Trophoblast cell (in vitro differentiated cells and primary cell): ENCODE data around the gene ST6GALNAC3.

Experiments
- DNase-seq, 2 donors: peaks; one replicate each; pipeline ENCODE4 v3.0.0-alpha.2; 2016
- H2AFZ ChIP-seq: 2 replicates; pipeline ENCODE4 v1.6.1; 2013; ENCODE audit warnings: low read length, moderate library complexity, mild to moderate bottlenecking; ENCODE audit not compliant: insufficient read depth, poor library complexity
- H2AK5ac ChIP-seq: 2 replicates; pipeline ENCODE4 v1.6.1; 2013; ENCODE audit warnings: mild to moderate bottlenecking, low read length
- H2BK120ac ChIP-seq: 2 replicates; pipeline ENCODE4 v1.6.1; 2013; ENCODE audit warnings: low read length, mild to moderate bottlenecking, moderate library complexity; ENCODE audit not compliant: insufficient read depth, poor library complexity
- H2BK12ac ChIP-seq: 2 replicates; pipeline ENCODE4 v1.6.1; 2013; ENCODE audit warnings: mild to moderate bottlenecking, low read length, moderate library complexity
- H2BK5ac ChIP-seq: 2 replicates; pipeline ENCODE4 v1.6.1; 2013; ENCODE audit warnings: low read length, low read depth, moderate library complexity, mild to moderate bottlenecking; ENCODE audit not compliant: poor library complexity
- H3K14ac ChIP-seq: 2 replicates; pipeline ENCODE4 v1.6.1; 2013; ENCODE audit warnings: mild to moderate bottlenecking, low read length
- H3K18ac ChIP-seq: 2 replicates; pipeline ENCODE4 v1.6.1; 2013; ENCODE audit warnings: mild to moderate bottlenecking, low read length
- H3K23ac ChIP-seq: 2 replicates; pipeline ENCODE4 v1.6.1; 2013; ENCODE audit warnings: low read length
- H3K27ac ChIP-seq: 2 replicates; pipeline ENCODE4 v1.5.1; 2013; ENCODE audit warnings: low read depth, mild to moderate bottlenecking, inconsistent platforms, low read length, moderate library complexity
- H3K27me3 ChIP-seq: 2 replicates; pipeline ENCODE4 v1.6.1; 2013; ENCODE audit warnings: inconsistent platforms, mild to moderate bottlenecking, low read length, moderate library complexity; ENCODE audit not compliant: insufficient read depth
- H3K36me3 ChIP-seq, 2 experiments: 1 replicate in 1 of 2; 2 replicates in 1 of 2; pipeline ENCODE4 v1.6.1; 2013; ENCODE audit warnings: low read length in 2 of 2, mild to moderate bottlenecking in 2 of 2, moderate library complexity in 1 of 2; ENCODE audit not compliant: insufficient read depth in 2 of 2, control insufficient read depth in 1 of 2
- H3K4ac ChIP-seq: 2 replicates; pipeline ENCODE4 v1.6.1; 2013; ENCODE audit warnings: low read depth, mild to moderate bottlenecking, low read length, moderate library complexity
- H3K4me1 ChIP-seq, 2 experiments: 1 replicate in 1 of 2; 2 replicates in 1 of 2; pipeline ENCODE4 v1.6.1; 2013; ENCODE audit warnings: low read length in 2 of 2, mild to moderate bottlenecking in 2 of 2, moderate library complexity in 1 of 2; ENCODE audit not compliant: insufficient read depth in 2 of 2, control insufficient read depth in 1 of 2
- H3K4me2 ChIP-seq: 2 replicates; pipeline ENCODE4 v1.6.1; 2013; ENCODE audit warnings: inconsistent platforms, mild to moderate bottlenecking, low read length, moderate library complexity
- H3K4me3 ChIP-seq: 2 replicates; pipeline ENCODE4 v1.5.1; 2013; ENCODE audit warnings: mild to moderate bottlenecking, low read depth, low read length, inconsistent platforms
- H3K79me1 ChIP-seq: one replicate; pipeline ENCODE4 v1.6.1; 2013; ENCODE audit warnings: low read length
- H3K79me2 ChIP-seq: 2 replicates; pipeline ENCODE4 v1.6.1; 2013; ENCODE audit warnings: low read length, mild to moderate bottlenecking; ENCODE audit not compliant: control insufficient read depth, insufficient read depth, poor library complexity
- H3K9ac ChIP-seq: 2 replicates; pipeline ENCODE4 v1.6.1; 2013; ENCODE audit warnings: mild to moderate bottlenecking, low read length
- H3K9me3 ChIP-seq: 2 replicates; pipeline ENCODE4 v1.6.1; 2013; ENCODE audit warnings: low read depth, mild to moderate bottlenecking, control low read depth, inconsistent platforms, low read length; ENCODE audit not compliant: insufficient read depth
- H4K12ac ChIP-seq: 2 replicates; pipeline ENCODE4 v1.6.1; 2013; ENCODE audit warnings: low read depth, mild to moderate bottlenecking, low read length, moderate library complexity
- H4K8ac ChIP-seq: 2 replicates; pipeline ENCODE4 v1.6.1; 2013; ENCODE audit warnings: low read depth, mild to moderate bottlenecking, low read length, moderate library complexity
- H4K91ac ChIP-seq: one replicate; pipeline ENCODE4 v1.6.1; 2013; ENCODE audit warnings: low read depth, mild to moderate bottlenecking, low read length, moderate library complexity
- WGBS: extraction: QIAGEN DNeasy Blood & Tissue Kit; methylation state at CpG from one replicate; pipeline ENCODE4 v1.1.7; 2013; ENCODE audit warnings: missing lambda C conversion rate; ENCODE audit not compliant: insufficient read length, insufficient coverage; ENCODE audit errors: extremely low coverage; 5-methylcytosine and 5-hydroxymethylcytosine counted together

Gene ST6GALNAC3

GRCh38 chr1:76300556-76300955, 226.0 kb downstream of the ST6GALNAC3 start:
- Histone ChIP-seq H3K36me3 (no peaks in the 10 kb centered on the region), H2BK12ac (no peak overlapping the region), H4K91ac (no peak overlapping the region), H3K27me3 (no peaks in the 10 kb centered on the region), H3K9me3 (no peaks in the 10 kb centered on the region), H3K4me2 (no peak overlapping the region), H4K8ac (no peak overlapping the region), H3K9ac (no peak overlapping the region), H3K4ac (no peak overlapping the region), H2BK5ac (no peak overlapping the region), H4K12ac (no peak overlapping the region), H2AK5ac (no peak overlapping the region), H3K79me2 (no peaks in the 10 kb centered on the region), H3K27ac (no peak overlapping the region), H3K18ac (no peak overlapping the region), H3K79me1 (no peaks in the 10 kb centered on the region), H3K14ac (no peak overlapping the region), H3K4me3 (no peak overlapping the region), H3K23ac (no peak overlapping the region), H2AFZ (no peak overlapping the region), H3K4me1 (no peaks in the 10 kb centered on the region), H2BK120ac (no peak overlapping the region)
- no peak for DNase-seq
- no CpG with 5 or more reads among the region's 3 CpGs for WGBS

DNA sequence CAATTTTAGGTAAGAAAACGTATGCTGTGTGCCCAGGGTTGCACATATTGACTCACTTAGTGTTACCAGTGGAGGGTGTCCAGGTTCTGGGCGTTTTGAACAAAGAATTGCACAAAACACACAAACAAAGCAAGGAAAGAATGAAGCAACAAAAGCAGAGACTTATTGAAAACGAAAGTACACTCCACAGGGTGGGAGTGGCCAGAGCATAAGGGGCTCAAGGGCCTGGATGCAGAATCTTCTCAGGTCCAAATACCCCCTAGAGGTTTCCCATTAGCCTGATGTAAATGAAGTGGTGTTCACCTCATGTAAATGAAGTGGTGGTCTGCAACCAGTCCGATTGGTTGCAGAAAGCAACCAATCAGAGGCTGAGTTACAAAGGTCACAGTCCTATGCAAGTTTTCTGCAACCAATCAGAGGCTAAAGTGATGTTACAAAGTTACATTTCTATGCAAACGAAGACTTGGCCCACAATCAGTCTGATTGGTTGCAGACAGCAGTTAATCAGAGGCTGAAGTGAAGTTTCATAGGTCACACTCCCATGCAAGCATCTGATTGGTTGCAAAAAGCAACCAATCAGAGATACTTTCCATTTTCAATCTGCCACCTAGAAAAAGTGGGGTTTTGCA, 228.3 kb downstream of the ST6GALNAC3 start:
- Histone ChIP-seq H3K27ac (no peak overlapping the region), H3K79me1 (no peaks in the 10 kb centered on the region), H2BK12ac (no peak overlapping the region), H4K8ac (no peak overlapping the region), H3K36me3 (no peaks in the 10 kb centered on the region), H4K91ac (no peak overlapping the region), H4K12ac (no peak overlapping the region), H3K14ac (no peak overlapping the region), H3K4ac (no peak overlapping the region), H2BK120ac (no peak overlapping the region), H3K9me3 (no peaks in the 10 kb centered on the region), H2AFZ (no peak overlapping the region), H3K4me2 (no peak overlapping the region), H3K4me1 (no peaks in the 10 kb centered on the region), H3K27me3 (no peaks in the 10 kb centered on the region), H2BK5ac (no peak overlapping the region), H3K18ac (no peak overlapping the region), H3K79me2 (no peaks in the 10 kb centered on the region), H3K23ac (no peak overlapping the region), H3K9ac (no peak overlapping the region), H2AK5ac (no peak overlapping the region), H3K4me3 (no peak overlapping the region)
- WGBS: no CpG with 5 or more reads among the region's 5 CpGs
- no peak for DNase-seq

DNA sequence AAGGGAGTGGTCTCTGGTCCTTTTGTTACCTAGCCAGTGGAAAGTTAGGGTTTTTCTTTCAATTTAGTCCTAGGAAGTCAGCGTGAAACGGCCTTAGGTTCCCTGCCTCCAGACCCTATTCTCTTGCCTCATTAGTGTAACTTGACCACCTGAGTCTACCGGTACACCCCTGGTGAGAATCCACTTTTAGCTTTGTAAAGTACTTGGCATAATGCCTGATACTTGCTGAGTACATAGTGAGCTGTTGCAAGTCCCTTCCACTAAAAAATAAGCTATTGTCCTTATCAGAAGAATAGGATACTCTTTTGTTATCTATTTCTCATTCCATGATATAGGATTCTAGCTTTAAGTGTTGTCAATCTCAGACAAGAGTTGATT, 228.8 kb downstream of the ST6GALNAC3 start:
- Histone ChIP-seq H3K9me3 (no peaks in the 10 kb centered on the region), H3K36me3 (no peaks in the 10 kb centered on the region), H3K9ac (no peak overlapping the region), H2AFZ (no peak overlapping the region), H4K91ac (no peak overlapping the region), H2BK5ac (no peak overlapping the region), H2AK5ac (no peak overlapping the region), H3K27me3 (no peaks in the 10 kb centered on the region), H2BK120ac (no peak overlapping the region), H3K27ac (no peak overlapping the region), H3K4me2 (no peak overlapping the region), H2BK12ac (no peak overlapping the region), H3K4me3 (no peak overlapping the region), H3K14ac (no peak overlapping the region), H3K23ac (no peak overlapping the region), H3K4me1 (no peaks in the 10 kb centered on the region), H3K18ac (no peak overlapping the region), H3K4ac (no peak overlapping the region), H3K79me1 (no peaks in the 10 kb centered on the region), H4K8ac (no peak overlapping the region), H3K79me2 (no peaks in the 10 kb centered on the region), H4K12ac (no peak overlapping the region)
- WGBS: no CpG with 5 or more reads among the region's 3 CpGs
- no peak for DNase-seq

- Histone ChIP-seq H3K4me2 (no peak overlapping the region), H2BK12ac (no peak overlapping the region), H3K9me3 (no peaks in the 10 kb centered on the region), H3K27me3 (no peaks in the 10 kb centered on the region), H3K79me1 (no peaks in the 10 kb centered on the region), H2BK5ac (no peak overlapping the region), H3K18ac (no peak overlapping the region), H3K79me2 (peaks cover 2% of the 10 kb centered on the region), H3K4me1 (no peaks in the 10 kb centered on the region), H3K14ac (no peak overlapping the region), H2BK120ac (no peak overlapping the region), H4K8ac (no peak overlapping the region), H2AK5ac (no peak overlapping the region), H3K36me3 (no peaks in the 10 kb centered on the region), H3K27ac (no peak overlapping the region), H4K91ac (no peak overlapping the region), H3K23ac (no peak overlapping the region), H2AFZ (no peak overlapping the region), H3K9ac (no peak overlapping the region), H3K4ac (no peak overlapping the region), H4K12ac (no peak overlapping the region), H3K4me3 (no peak overlapping the region)
- DNase-seq: no peak
- no CpG with 5 or more reads among the region's 1 CpG for WGBS
These were observed 238.8 kb downstream of the ST6GALNAC3 start for GRCh38 chr1:76313304-76313703.
